GM19468 (cell line): ENCODE measurements around the gene PIGM.
"Not testable (repeated sequence)": the region's sequence is repeated elsewhere in the genome, so short reads cannot be mapped to it uniquely, and the experiment has no call there.

Source experiments
- ATAC-seq: cut with Tn5 transposase; IDR thresholded peaks from one replicate; pipeline ENCODE4 v1.9.1; 2021; ENCODE audit warnings: mild to moderate bottlenecking, moderate library complexity, moderate number of reproducible peaks; ENCODE audit not compliant: unreplicated experiment; ENCODE audit errors: extremely low read depth

PIGM gene

DNA sequence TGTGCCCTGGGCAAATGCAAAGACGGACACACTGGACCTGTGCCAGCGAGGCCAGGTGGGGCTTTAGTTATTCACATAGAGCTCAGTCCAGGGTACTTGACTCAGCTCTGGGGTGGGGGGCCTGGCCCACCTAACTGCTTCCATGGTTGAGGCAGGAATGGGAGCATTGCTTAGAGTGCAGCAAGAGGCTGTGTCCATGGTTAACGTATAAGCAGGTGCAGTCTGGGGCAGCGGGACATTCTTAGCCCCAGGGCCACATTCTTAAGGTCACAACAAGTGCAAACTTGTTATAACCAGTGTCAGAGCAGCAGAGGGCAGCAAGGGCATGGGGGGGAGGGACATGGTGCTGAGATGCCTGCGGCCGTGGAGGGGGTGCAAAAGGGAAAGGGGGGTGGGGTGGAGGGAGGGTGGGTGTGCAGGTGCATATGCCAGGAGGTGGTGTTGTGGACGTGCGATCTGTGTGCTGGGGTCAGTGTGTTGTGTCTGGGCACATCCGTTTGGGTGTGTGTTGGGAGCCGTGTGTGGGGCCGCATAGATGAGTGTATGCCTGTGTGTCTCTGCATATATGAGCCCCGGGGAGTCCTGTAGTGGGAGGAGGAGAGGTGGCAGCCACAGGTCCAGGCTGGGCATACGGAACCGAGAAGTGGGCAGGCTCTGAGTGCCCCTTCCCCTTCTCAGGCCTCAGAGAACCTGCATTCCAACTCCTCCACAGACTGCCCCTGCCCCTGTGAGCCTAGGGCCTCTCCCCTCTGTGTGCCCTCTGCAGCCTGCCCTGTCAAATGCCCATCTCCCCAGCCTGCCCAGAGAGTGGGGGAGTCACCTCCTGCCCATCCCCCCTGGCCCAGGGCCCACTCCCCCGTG, 29.8 kb upstream of the PIGM start:
- ATAC-seq: no peak

GRCh38 chr1:160058087-160058486, 26.3 kb upstream of the PIGM start:
- no peak for ATAC-seq

DNA sequence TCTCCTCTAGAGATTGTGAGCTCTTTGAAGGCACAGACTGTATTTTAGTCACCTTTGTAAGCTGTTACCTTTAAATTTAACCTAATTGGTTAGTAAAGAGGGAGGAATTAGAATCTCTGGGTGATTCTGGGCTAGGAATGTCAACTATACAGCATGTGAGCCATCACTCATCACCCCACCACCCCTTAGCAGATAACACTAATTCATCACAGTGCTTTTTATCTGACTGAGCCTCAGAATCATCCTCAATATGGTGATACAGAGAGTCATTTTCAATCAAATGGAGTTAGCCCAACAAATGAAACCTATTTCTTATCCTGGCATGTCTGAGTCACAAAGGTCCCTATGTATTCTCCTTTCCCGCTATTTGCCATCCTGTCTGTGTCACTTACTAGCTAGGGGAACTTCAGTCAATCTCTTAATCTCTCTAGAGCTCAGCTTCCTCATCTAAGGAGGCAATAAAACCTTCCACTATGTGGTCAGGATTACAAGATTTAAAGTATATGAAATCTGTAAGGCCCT, 24.9 kb upstream of the PIGM start:
- ATAC-seq: no peak

DNA sequence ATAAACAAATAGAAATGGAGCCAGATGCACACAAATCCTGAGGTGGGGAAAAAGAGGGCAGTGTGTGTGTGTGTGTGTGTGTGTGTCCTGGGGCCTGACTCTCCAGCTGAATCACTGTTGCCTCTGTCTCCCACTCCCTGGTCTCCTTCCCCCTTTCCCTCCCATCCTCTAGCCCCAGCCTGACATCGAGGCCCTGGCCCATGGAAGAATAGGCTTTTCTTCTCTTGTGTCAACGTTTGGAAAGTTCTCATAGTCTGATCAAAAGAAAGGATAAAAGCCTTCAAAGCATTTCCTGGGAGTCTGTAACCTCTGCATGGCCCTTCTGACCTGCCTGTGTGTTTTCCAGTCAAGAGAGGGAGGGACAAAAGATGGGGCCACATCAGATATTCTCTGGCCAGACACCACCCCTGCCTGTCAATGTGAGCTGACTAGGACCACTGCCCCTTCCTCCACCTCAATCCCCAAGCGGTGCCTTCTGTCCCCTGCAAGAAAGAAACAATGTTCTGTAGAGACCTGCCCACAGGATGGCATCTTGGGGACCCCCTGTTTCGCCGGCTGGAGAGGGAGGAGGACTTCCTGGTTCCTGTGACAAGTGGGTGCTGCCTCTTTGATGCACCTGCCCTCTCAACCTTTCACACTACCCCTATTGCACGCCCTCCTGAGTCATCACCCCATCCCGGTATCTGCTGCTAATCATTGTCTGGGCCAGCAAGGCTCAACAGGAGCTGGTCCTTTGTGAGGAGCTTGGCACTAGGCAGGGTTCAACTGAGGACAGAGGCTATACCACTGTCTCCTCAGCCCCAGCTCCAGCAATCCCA, 22.0 kb upstream of the PIGM start:
- no peak for ATAC-seq

DNA sequence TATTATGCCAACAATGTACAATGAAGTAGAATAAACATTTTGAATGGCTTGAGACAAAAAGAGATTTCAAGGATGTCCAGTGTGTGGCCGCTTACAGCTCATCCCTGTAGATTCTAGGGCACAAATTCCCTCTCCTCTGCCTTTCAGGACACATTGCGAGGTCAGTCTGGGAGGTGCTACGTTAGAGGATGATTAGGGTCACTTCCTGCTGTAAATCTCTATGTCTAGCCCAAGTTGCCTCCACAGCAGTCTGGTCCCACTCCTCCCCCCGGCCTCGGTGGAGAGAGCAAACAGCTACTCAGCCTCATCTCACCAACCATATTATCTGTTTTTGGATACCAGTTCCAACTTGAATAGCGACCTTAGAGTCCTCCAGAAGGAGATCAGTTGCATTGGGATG, 21.1 kb upstream of the PIGM start:
- no peak for ATAC-seq

DNA sequence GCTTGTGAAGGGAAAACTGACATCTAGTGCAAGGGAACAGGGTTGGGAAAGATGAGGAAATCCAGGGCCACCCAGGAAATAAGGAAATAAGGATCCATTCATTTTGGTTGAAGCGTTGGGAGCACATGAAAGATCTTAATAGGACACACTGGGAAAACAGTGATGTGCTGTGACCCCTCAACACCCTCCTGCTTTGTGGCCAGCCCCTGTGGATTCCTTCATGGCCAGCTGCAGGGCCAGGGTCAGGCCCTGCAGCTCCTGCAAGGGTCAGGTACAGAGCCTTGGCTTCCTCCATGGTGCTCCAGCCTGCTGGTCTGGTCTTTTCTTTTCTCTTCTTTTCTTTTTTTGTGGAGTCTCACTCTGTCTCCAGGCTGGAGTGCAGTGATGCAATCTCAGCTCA, 18.8 kb upstream of the PIGM start:
- ATAC-seq: no peak

DNA sequence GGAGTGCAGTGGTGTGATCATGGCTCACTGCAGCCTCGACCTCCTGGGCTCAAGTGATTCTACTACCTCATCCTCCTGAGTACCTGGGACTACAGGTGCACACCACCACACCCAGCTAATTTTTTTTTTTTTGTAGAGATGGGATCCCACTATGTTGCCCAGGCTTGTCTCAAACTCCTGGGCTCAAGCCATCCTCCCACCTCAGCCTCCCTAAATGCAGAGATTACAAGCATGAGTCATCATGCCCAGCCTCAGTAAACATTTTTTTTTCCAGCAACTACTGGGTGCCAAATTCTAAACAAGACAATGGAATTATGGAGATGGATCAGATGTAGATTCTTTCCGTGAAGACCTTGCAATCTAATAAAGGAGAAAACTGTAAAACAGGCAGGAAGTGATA, 18.4 kb upstream of the PIGM start:
- ATAC-seq: not testable (repeated sequence)

DNA sequence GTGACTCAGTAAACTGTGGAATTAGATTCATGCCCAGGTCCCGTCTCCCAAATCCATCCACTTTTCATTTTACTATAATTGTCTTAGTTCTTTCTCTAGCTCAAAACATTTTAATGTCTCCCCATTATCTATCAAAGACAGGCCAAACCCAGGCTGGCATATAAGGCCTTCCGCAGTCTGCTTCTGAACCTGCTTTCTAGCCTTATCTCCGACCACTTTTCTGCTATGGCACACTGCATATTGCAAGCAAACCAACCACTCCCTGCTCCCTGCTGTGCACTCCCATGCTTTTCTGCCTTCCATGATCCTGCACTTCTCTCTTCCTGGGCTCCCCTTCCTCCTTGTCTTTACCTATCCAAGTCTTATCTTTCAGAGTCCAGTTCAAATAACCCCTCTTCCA, 17.3 kb upstream of the PIGM start:
- no peak for ATAC-seq

DNA sequence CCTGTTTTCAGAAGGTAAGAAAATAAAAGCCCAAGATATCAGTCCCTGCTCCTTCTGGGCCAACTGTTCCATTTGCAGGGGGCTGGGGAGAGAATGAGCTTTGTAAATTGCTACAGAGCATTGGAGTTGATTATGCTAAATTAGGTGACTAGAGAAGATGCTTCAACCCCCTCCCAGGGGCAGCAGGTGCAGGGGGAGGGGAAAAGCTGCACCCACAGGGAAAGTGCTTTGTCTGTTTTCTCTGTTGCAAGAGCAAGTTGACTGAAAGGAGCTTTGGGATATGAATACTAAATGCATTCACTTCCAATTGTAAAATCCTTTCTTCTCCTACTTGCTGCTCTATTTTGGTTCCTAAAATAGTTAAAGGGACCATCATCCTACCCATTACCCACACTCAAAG, 16.5 kb upstream of the PIGM start:
- no peak for ATAC-seq

DNA sequence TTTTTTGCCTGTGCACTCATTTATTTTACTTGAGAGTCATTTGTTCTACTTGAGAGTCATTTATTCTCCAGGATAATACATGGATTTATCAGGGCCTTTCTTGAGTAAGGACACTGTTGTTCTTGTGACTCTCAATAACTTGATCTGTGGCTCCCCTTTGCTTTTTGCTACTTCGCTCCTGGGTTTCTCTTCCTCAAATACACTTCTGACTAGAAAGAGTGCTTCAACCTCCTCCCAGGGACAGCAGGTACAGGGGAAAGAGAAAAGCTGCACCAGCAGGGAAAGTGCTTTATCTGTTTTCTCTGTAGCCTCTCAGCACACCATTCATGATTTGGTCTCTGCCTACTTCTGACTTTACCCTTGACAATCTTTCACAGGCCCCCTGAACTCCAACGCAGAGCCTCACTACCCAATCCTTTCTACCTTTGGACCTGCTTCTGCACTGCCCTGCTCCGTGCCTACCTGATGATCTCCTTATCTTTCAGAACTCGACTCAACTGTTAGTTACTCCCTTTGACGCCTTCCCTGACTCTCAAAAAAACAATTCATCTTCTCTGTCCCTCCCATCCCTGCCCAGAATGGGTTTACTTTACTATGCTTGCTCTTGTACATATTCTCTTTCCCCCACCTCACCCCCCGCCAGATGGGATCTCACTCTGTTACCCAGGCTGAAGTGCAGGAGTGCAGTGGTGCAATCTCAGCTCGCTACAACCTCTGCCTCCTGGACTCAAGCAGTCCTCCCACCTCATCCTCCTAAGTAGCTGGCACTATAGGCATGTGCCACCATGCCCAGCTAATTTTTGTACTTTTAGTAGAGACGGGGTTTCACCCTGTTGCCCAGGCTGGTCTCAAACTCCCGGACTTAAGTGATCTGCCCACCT, 15.6 kb upstream of the PIGM start:
- ATAC-seq: no peak

GRCh38 chr1:160046494-160047110, 14.8 kb upstream of the PIGM start:
- ATAC-seq: no peak

- ATAC-seq: no peak
Measured at GRCh38 chr1:160045653-160046052, 13.9 kb upstream of the PIGM start.

GRCh38 chr1:160043543-160043942, 11.8 kb upstream of the PIGM start:
- ATAC-seq: no peak

DNA sequence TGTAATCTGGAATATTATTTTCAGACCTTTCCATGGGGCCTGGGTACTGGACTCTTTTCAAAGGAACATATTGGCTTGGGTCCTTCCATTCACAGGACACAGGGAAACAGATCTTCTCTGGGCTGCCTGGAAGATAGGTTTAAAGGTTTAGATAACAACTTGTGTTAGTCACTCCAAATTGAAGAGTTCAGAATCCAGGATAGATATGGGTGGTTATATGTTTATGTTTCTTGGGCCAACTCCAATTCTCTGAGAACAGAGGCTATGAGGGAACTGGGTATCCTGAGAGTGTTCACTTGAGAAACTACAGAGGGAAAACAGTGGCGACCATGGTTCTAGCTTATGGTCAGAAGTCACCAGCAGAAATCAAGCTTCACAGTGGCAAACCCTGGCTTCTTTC, 8.7 kb upstream of the PIGM start:
- ATAC-seq: no peak

- ATAC-seq: no peak
Measured at GRCh38 chr1:160032165-160032820, 503 bp upstream of the PIGM start.

DNA sequence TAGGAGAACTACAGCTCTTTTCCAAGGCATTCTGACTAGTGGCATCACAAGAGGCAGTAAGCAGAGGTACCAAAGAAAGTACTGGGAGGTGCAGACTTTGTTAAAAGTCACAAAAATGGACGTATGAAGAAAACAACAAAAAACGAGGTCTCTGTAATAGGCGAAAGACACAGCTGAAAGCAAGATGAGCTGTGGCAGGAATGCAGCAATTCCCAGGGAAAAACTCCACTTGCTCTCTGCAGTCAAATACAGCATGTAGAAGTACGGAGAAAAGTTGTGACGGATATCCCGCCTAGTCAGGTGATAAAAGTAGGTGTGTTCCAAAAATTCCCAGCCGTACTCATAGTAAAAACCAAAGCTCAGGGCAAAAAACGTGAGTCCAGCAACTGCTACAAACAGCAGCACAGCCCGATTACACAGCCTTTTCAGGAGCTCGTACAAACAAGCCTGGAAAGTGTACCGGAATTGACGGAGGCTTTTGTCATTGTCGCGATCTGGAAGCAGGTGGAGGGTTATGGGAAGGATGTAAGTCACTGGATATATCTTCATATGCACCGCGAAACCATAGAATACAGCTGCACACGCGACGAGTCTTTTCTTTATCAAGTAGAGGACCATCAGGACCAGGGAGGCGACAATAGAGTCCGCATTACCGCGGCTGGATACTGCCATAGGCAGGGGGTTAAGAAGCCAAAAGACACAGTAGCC, 979 bp downstream of the PIGM start:
- no peak for ATAC-seq

GRCh38 chr1:160028426-160028825, 3.4 kb downstream of the PIGM start:
- no peak for ATAC-seq

DNA sequence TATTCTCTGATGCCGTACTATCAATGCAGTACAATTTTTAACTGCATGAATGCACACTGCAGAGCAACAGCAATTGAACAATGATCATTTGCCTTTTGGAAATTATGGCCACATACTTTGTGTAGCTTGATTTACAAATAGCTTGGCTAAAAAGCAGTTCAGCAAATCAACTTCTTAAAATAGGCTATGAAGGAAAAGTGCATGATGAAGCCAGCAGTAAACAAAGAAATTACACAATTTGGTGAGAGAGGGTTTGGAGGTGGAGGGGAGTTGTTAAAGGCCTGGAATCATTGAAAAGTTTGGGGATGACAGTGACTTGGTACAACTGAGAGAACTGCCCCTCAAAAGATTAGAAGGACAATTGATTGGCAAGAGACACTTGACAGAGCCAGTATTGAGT, 6.5 kb downstream of the PIGM start:
- ATAC-seq: no peak
